SJCRH30 (cell line): ENCODE results near the gene UBE2E1. TPM values are rescaled to one million over a fixed set of nuclear protein-coding genes. Genes with fewer than 3 reads are reported as not detected.

Experiments used
- DNase-seq, 2 experiments: peaks; one replicate each; pipeline ENCODE4 v3.0.0-alpha.2; 2015 to 2020
- H3K27ac ChIP-seq: fragments of 250-450 bp; sonication (Bioruptor Pico); 2 replicates; pipeline ENCODE4 v1.5.1; 2020; ENCODE audit warnings: mild to moderate bottlenecking, moderate library complexity
- H3K27me3 ChIP-seq: fragments of 250-450 bp; sonication (Bioruptor Pico); 2 replicates; pipeline ENCODE4 v1.5.1; 2020; ENCODE audit warnings: mild to moderate bottlenecking, moderate library complexity
- H3K36me3 ChIP-seq: fragments of 250-450 bp; sonication (Bioruptor Pico); 2 replicates; pipeline ENCODE4 v1.5.1; 2020; ENCODE audit warnings: mild to moderate bottlenecking, moderate library complexity
- H3K4me1 ChIP-seq: fragments of 250-450 bp; sonication (Bioruptor Pico); 2 replicates; pipeline ENCODE4 v1.5.1; 2020; ENCODE audit warnings: mild to moderate bottlenecking, moderate library complexity
- H3K4me3 ChIP-seq: fragments of 250-450 bp; sonication (Bioruptor Pico); 2 replicates; pipeline ENCODE4 v1.5.1; 2020; ENCODE audit warnings: mild to moderate bottlenecking, moderate library complexity
- H3K9me3 ChIP-seq: fragments of 250-450 bp; sonication (Bioruptor Pico); replicated peaks from 2 replicates; pipeline ENCODE4 v1.5.1; 2020; ENCODE audit warnings: mild to moderate bottlenecking, moderate library complexity
- total RNA-seq: library from RNA; depleted of rRNA; stranded (reverse); fragments of >200 nt; shearing (Covaris generic); gene quantifications from 2 replicates; pipeline ENCODE4 v1.2.3, GENCODE V29; 2014

Gene UBE2E1
- total RNA-seq, 1 experiment from 2014 or later = 182 TPM

- Histone ChIP-seq H3K4me1 (peaks cover 10% of the 10 kb centered on the region; the same call in 1 of the 2 replicates), H3K9me3 (no peaks in the 10 kb centered on the region), H3K27me3 (no peaks in the 10 kb centered on the region), H3K4me3 (peak overlapping the region; percentile 84), H3K27ac (peak overlapping the region; percentile 72), H3K36me3 (peaks cover 20% of the 10 kb centered on the region)
- DNase-seq = peak; percentile 55 to 68
Observed at GRCh38 chr3:23806534-23807423, 1.0 kb downstream of the UBE2E1 start.

- peaks cover 11% of the 10 kb centered on the region; the same call in 1 of the 2 replicates for H3K4me1 ChIP-seq
- DNase-seq = peak; percentile 18 to 63
Observed at GRCh38 chr3:23807424-23808015, 1.8 kb downstream of the UBE2E1 start.

GRCh38 chr3:23808525-23808924, 2.8 kb downstream of the UBE2E1 start:
- Histone ChIP-seq H3K4me3 (no peak overlapping the region), H3K9me3 (no peaks in the 10 kb centered on the region), H3K27ac (no peak overlapping the region), H3K36me3 (peaks cover 34% of the 10 kb centered on the region), H3K27me3 (no peaks in the 10 kb centered on the region), H3K4me1 (peaks cover 11% of the 10 kb centered on the region; the same call in 1 of the 2 replicates)
- DNase-seq = no peak

More at GRCh38 chr3:23807424-23808015, 1.8 kb downstream of the UBE2E1 start:
- Histone ChIP-seq H3K4me3 (peak overlapping the region; percentile 84), H3K27me3 (no peaks in the 10 kb centered on the region), H3K9me3 (no peaks in the 10 kb centered on the region), H3K36me3 (peaks cover 28% of the 10 kb centered on the region), H3K27ac (peak overlapping the region; percentile 72; the same call in 1 of the 2 replicates)

- DNase-seq = no peak
- Histone ChIP-seq H3K36me3 (peaks cover 34% of the 10 kb centered on the region), H3K4me3 (no peak overlapping the region), H3K27ac (no peak overlapping the region), H3K9me3 (no peaks in the 10 kb centered on the region), H3K27me3 (no peaks in the 10 kb centered on the region), H3K4me1 (peaks cover 11% of the 10 kb centered on the region; the same call in 1 of the 2 replicates)
Observed at GRCh38 chr3:23809294-23809693, 3.5 kb downstream of the UBE2E1 start.

GRCh38 chr3:23809840-23810342, 4.1 kb downstream of the UBE2E1 start:
- H3K4me3 ChIP-seq = peak overlapping the region; percentile 65
- peaks cover 11% of the 10 kb centered on the region; the same call in 1 of the 2 replicates for H3K4me1 ChIP-seq
- no peaks in the 10 kb centered on the region for H3K9me3 ChIP-seq
- no peaks in the 10 kb centered on the region for H3K27me3 ChIP-seq
- peaks cover 34% of the 10 kb centered on the region for H3K36me3 ChIP-seq
- DNase-seq = no peak
- no peak overlapping the region; the same call in 1 of the 2 replicates for H3K27ac ChIP-seq

GRCh38 chr3:23810343-23811184, 4.8 kb downstream of the UBE2E1 start:
- Histone ChIP-seq H3K36me3 (peaks cover 34% of the 10 kb centered on the region), H3K27ac (peak overlapping the region; percentile 42), H3K9me3 (no peaks in the 10 kb centered on the region), H3K27me3 (no peaks in the 10 kb centered on the region), H3K4me3 (peak overlapping the region; percentile 65), H3K4me1 (peaks cover 11% of the 10 kb centered on the region; the same call in 1 of the 2 replicates)
- peak; percentile 67 to 71 for DNase-seq

GRCh38 chr3:23811185-23811527, 5.4 kb downstream of the UBE2E1 start:
- Histone ChIP-seq H3K4me1 (peaks cover 11% of the 10 kb centered on the region; the same call in 1 of the 2 replicates), H3K4me3 (peak overlapping the region; percentile 65), H3K27me3 (no peaks in the 10 kb centered on the region), H3K36me3 (peaks cover 36% of the 10 kb centered on the region), H3K9me3 (no peaks in the 10 kb centered on the region), H3K27ac (peak overlapping the region; percentile 42)
- no peak for DNase-seq

GRCh38 chr3:23811919-23812318, 6.2 kb downstream of the UBE2E1 start:
- Histone ChIP-seq H3K36me3 (peaks cover 41% of the 10 kb centered on the region), H3K27me3 (no peaks in the 10 kb centered on the region), H3K27ac (no peak overlapping the region), H3K9me3 (no peaks in the 10 kb centered on the region), H3K4me3 (no peak overlapping the region), H3K4me1 (peaks cover 11% of the 10 kb centered on the region; the same call in 1 of the 2 replicates)
- no peak for DNase-seq

GRCh38 chr3:23815879-23816278, 10.1 kb downstream of the UBE2E1 start:
- H3K4me3 ChIP-seq = no peak overlapping the region
- peaks cover 26% of the 10 kb centered on the region for H3K36me3 ChIP-seq
- no peak overlapping the region for H3K27ac ChIP-seq
- H3K27me3 ChIP-seq = no peaks in the 10 kb centered on the region
- H3K4me1 ChIP-seq = peaks cover 5% of the 10 kb centered on the region; the same call in 1 of the 2 replicates
- no peaks in the 10 kb centered on the region for H3K9me3 ChIP-seq
- DNase-seq = no peak

- Histone ChIP-seq H3K27ac (no peak overlapping the region), H3K27me3 (no peaks in the 10 kb centered on the region), H3K4me1 (peaks cover 1% of the 10 kb centered on the region; the same call in 1 of the 2 replicates), H3K4me3 (no peak overlapping the region), H3K36me3 (peaks cover 24% of the 10 kb centered on the region), H3K9me3 (no peaks in the 10 kb centered on the region)
- no peak for DNase-seq
Observed at GRCh38 chr3:23816721-23817120, 11.0 kb downstream of the UBE2E1 start.

- Histone ChIP-seq H3K4me1 (no peaks in the 10 kb centered on the region), H3K4me3 (no peak overlapping the region), H3K27me3 (no peaks in the 10 kb centered on the region), H3K36me3 (peaks cover 15% of the 10 kb centered on the region), H3K9me3 (no peaks in the 10 kb centered on the region), H3K27ac (no peak overlapping the region)
- DNase-seq = no peak
Observed at GRCh38 chr3:23817508-23818223, 11.9 kb downstream of the UBE2E1 start.

GRCh38 chr3:23819599-23820360, 14.0 kb downstream of the UBE2E1 start:
- no peak overlapping the region for H3K4me3 ChIP-seq
- no peak for DNase-seq
- no peaks in the 10 kb centered on the region for H3K4me1 ChIP-seq
- no peaks in the 10 kb centered on the region for H3K9me3 ChIP-seq
- H3K27ac ChIP-seq = no peak overlapping the region
- peaks cover 10% of the 10 kb centered on the region; the same call in 1 of the 2 replicates for H3K36me3 ChIP-seq
- no peaks in the 10 kb centered on the region for H3K27me3 ChIP-seq

GRCh38 chr3:23820888-23821287, 15.1 kb downstream of the UBE2E1 start:
- Histone ChIP-seq H3K27ac (no peak overlapping the region), H3K4me1 (no peaks in the 10 kb centered on the region), H3K27me3 (no peaks in the 10 kb centered on the region), H3K36me3 (peaks cover 10% of the 10 kb centered on the region; the same call in 1 of the 2 replicates), H3K9me3 (no peaks in the 10 kb centered on the region), H3K4me3 (no peak overlapping the region)
- no peak for DNase-seq
